Measurements from ENCODE around the gene CGNL1.
A peak's percentile ranks its signal among the peaks of the same experiment; 100 is the strongest.

CGNL1 gene

GRCh38 chr15:57586661-57587424 is 210.5 kb downstream of the CGNL1 start:
- DNase-seq = no peak
- H3K27me3 ChIP-seq = no peaks in the 10 kb centered on the region
- TF ChIP-seq, protein P1, sequence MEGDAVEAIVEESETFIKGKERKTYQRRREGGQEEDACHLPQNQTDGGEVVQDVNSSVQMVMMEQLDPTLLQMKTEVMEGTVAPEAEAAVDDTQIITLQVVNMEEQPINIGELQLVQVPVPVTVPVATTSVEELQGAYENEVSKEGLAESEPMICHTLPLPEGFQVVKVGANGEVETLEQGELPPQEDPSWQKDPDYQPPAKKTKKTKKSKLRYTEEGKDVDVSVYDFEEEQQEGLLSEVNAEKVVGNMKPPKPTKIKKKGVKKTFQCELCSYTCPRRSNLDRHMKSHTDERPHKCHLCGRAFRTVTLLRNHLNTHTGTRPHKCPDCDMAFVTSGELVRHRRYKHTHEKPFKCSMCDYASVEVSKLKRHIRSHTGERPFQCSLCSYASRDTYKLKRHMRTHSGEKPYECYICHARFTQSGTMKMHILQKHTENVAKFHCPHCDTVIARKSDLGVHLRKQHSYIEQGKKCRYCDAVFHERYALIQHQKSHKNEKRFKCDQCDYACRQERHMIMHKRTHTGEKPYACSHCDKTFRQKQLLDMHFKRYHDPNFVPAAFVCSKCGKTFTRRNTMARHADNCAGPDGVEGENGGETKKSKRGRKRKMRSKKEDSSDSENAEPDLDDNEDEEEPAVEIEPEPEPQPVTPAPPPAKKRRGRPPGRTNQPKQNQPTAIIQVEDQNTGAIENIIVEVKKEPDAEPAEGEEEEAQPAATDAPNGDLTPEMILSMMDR (IDR thresholded peaks at IDR 0.05; ENCODE audit: low read depth, low read length) = no peak
- no peaks in the 10 kb centered on the region for H3K4me1 ChIP-seq
- no peak overlapping the region for H3K4me3 ChIP-seq (ENCODE audit: low read depth, low read length)
- no peaks in the 10 kb centered on the region for H3K9me3 ChIP-seq
- no peaks in the 10 kb centered on the region for H3K36me3 ChIP-seq

DNA sequence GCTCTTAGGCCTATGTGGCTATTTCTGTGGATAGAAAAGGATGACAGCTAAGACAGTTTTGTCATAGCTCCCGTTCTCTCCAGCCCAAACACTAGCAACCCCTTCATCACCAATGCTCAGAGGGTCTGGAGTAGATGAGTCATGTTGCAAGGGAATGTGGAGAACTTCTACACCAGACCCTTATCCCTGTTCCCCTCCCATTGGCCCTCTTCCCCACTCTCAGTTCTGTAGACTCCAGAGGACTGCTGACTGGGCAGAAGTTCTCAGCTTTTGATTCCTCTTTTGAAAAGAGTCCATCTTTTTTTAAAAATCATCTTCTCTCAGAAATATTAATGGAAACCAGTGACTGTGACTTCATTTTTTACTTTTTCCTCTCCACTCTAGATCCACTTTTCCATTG is 213.0 kb downstream of the CGNL1 start:
- no peak for DNase-seq
- no peaks in the 10 kb centered on the region for H3K9me3 ChIP-seq
- peaks cover under 1% of the 10 kb centered on the region; the same call in 1 of the 2 replicates for H3K4me1 ChIP-seq
- no peaks in the 10 kb centered on the region for H3K36me3 ChIP-seq
- no peaks in the 10 kb centered on the region for H3K27me3 ChIP-seq
- TF ChIP-seq, protein P1 (IDR thresholded peaks at IDR 0.05; ENCODE audit: low read depth, low read length) = no peak
- H3K4me3 ChIP-seq (ENCODE audit: low read depth, low read length) = no peak overlapping the region

DNA sequence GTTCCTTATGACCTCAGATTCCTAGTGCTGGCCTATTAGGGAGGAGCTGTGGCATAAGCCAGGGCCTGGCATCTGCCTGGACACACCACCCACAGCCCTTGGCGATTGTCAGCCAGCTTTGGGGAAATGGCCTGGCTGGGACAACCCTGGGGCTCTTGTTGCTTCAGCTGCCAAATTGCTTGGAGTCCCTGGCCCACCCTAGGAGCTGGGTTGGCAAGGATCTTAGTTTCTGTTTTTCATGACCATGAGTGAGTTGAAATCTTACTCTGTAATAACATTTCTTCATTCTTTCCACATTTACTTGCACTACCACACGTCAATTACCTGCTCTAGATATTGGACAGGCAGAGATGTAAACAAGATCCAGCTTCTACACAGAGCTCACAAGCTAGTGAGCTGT is 213.4 kb downstream of the CGNL1 start:
- no peak for DNase-seq
- Histone ChIP-seq H3K4me3 (ENCODE audit: low read depth, low read length) (no peak overlapping the region), H3K4me1 (peaks cover 6% of the 10 kb centered on the region), H3K36me3 (no peaks in the 10 kb centered on the region), H3K9me3 (no peaks in the 10 kb centered on the region), H3K27me3 (no peaks in the 10 kb centered on the region)
- TF ChIP-seq, protein P1 (IDR thresholded peaks at IDR 0.05; ENCODE audit: low read depth, low read length) = no peak

- H3K9me3 ChIP-seq = no peaks in the 10 kb centered on the region
- no peak for DNase-seq
- H3K4me3 ChIP-seq (ENCODE audit: low read depth, low read length) = peak overlapping the region; percentile 56
- no peaks in the 10 kb centered on the region for H3K27me3 ChIP-seq
- no peaks in the 10 kb centered on the region; the same call in 1 of the 2 replicates for H3K36me3 ChIP-seq
- TF ChIP-seq, protein P1 (IDR thresholded peaks at IDR 0.05; ENCODE audit: low read depth, low read length) = no peak
- H3K4me1 ChIP-seq = peaks cover 12% of the 10 kb centered on the region
Observed at GRCh38 chr15:57591237-57591821, 215.0 kb downstream of the CGNL1 start.

DNA sequence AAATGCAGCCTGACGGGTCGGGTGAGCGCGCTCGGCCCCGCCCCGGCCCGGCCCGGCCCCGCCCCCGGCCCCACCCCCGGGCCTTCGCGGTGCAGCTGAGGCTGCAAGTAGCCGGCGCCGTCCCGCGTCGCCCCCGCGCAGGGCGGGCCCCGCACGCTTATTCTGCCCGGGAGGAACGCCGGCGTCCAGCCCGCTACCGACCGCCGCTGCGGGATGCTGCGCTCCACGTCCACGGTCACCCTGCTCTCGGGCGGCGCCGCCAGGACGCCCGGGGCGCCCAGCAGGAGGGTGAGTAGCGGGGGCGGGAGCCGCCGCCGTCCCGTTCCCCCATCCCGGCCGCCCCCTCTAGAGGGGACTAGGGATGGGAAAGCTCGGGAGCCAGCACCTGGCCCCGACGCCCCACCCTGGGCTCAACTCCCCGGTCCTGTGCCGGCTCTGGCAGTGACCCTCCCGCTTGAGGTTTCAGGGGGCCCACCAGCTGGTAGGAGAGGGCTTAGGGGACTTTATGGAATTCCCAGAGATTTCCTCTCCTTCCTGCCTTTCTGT is 215.6 kb downstream of the CGNL1 start, which contains the start of gene MYZAP:
TSS of gene MYZAP (plus strand) at position 83 of the 546 bp plus-strand sequence. CDS start at position 214, 131 bp downstream.
- Histone ChIP-seq H3K9me3 (no peaks in the 10 kb centered on the region), H3K4me3 (ENCODE audit: low read depth, low read length) (peak within 1 kb of the TSS; percentile 56), H3K4me1 (peaks cover 12% of the 10 kb centered on the region), H3K27me3 (no peaks in the 10 kb centered on the region), H3K36me3 (no peaks in the 10 kb centered on the region; the same call in 1 of the 2 replicates)
- TF ChIP-seq, protein P1 (IDR thresholded peaks at IDR 0.05; ENCODE audit: low read depth, low read length) = no peak
- peak; percentile 62 for DNase-seq
